GM10248 (cell line): ENCODE results near the gene CPXM2.
"Not testable (repeated sequence)": the region's sequence is repeated elsewhere in the genome, so short reads cannot be mapped to it uniquely, and the experiment has no call there.

Experiments used
- CTCF ChIA-PET: fragments of 300-600 bp; sonication (Branson Sonifier 250); formaldehyde crosslinking; extraction: SDS; loops from one replicate; lab custom pipeline; 2021; ENCODE audit warnings: antibody characterized with exemption; lab: Yijun Ruan, JAX
- POLR2A ChIA-PET: fragments of 350-650 bp; sonication (Branson Sonifier 250); formaldehyde crosslinking; extraction: SDS; loops from one replicate; lab custom pipeline; 2020; ENCODE audit warnings: antibody characterized with exemption; lab: Yijun Ruan, JAX
- DNase-seq: peaks from one replicate; pipeline ENCODE4 v3.0.0; 2012; ENCODE audit errors: extremely low spot score
- TF ChIP-seq, protein P1 (sequence below): IDR thresholded peaks from 2 replicates; pipeline ENCODE4 v1.5.1; 2012; ENCODE audit warnings: mild to moderate bottlenecking, low read depth; ENCODE audit errors: extremely low read depth, missing control alignments, control extremely low read depth

Gene CPXM2

GRCh38 chr10:123741146-123741545 lies 150.5 kb downstream of the CPXM2 start:
- CTCF ChIA-PET, result interaction anchor here (0.8 kb wide), 1 partner anchor 226 kb away, joined by 3 read pairs; no protein-coding TSS in a partner anchor
- POLR2A ChIA-PET, result no interaction called here
- DNase-seq, result no peak
- TF ChIP-seq, protein P1, sequence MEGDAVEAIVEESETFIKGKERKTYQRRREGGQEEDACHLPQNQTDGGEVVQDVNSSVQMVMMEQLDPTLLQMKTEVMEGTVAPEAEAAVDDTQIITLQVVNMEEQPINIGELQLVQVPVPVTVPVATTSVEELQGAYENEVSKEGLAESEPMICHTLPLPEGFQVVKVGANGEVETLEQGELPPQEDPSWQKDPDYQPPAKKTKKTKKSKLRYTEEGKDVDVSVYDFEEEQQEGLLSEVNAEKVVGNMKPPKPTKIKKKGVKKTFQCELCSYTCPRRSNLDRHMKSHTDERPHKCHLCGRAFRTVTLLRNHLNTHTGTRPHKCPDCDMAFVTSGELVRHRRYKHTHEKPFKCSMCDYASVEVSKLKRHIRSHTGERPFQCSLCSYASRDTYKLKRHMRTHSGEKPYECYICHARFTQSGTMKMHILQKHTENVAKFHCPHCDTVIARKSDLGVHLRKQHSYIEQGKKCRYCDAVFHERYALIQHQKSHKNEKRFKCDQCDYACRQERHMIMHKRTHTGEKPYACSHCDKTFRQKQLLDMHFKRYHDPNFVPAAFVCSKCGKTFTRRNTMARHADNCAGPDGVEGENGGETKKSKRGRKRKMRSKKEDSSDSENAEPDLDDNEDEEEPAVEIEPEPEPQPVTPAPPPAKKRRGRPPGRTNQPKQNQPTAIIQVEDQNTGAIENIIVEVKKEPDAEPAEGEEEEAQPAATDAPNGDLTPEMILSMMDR, result no peak

DNA sequence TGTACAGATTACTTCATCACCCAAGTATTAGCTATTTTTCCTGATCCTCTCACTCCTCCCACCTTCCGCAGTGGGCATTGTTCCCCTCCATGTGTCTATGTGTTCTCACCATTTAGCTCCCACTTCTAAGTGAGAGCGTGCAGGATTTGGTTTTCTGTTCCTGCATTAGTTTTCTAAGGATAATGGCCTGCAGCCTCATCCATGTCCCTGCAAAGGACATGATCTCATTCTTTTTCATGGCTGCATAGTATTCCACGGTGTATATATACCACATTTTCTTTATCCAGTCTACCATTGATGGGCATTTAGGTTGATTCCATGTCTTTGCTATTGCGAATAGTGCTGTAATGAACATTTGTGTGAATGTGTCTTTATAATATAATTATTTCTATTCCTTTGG lies 154.7 kb downstream of the CPXM2 start:
- CTCF ChIA-PET, POLR2A ChIA-PET, DNase-seq: not testable (repeated sequence)

GRCh38 chr10:123729523-123729922 lies 162.1 kb downstream of the CPXM2 start:
- CTCF ChIA-PET, result interaction anchor here (1.2 kb wide), 1 partner anchor 13 kb away, joined by 3 read pairs; no protein-coding TSS in a partner anchor
- DNase-seq, result no peak
- TF ChIP-seq, protein P1, result no peak
- POLR2A ChIA-PET, result no interaction called here

DNA sequence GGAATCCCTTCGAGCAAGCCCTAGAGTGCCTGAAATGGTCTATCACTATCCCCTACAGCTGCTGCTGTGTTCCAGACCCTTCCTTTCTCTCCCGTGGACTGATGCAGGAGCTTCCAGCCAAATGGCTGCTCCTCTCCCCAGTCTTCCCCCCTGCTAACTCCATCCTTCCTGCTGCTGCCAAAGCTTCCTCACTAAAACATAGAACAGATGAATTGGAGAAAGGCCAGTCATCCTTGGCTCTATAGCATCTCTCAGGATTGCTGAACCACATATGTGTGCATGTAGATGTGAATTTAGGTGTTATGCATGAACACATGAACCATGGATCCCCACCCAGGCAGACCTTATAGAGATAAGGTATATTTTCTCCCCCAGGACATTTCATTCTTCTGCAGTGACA lies 164.8 kb downstream of the CPXM2 start:
- CTCF ChIA-PET, result no interaction called here
- POLR2A ChIA-PET, result no interaction called here
- no peak for DNase-seq
- TF ChIP-seq, protein P1, result no peak

- CTCF ChIA-PET, result no interaction called here
- DNase-seq, result no peak
- POLR2A ChIA-PET, result no interaction called here
- TF ChIP-seq, protein P1, result no peak
These were observed 165.2 kb downstream of the CPXM2 start for GRCh38 chr10:123726381-123726780.

- TF ChIP-seq, protein P1, result no peak
- ChIA-PET CTCF (no interaction called here), POLR2A (no interaction called here)
- no peak for DNase-seq
These were observed 166.9 kb downstream of the CPXM2 start for GRCh38 chr10:123724747-123725146.

DNA sequence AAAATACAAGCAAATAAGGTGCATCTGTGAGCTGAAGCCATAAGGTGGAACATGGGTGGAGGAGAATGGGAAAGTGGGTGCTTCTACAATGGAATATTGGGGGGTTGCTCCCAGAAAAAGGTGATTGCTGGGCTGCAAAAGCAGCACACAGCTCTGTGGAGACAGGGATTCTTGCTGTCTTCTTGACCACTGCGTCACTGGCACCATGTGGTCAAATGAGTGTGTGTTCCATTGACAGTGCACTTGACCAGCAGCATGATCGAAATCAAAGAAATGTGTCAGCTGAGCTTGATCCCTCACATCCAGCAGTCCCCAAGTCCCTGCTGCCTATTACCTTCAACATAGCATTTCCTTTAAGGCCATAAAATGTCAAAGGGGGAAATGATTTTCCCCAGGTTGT lies 169.3 kb downstream of the CPXM2 start:
- TF ChIP-seq, protein P1, result no peak
- ChIA-PET CTCF (no interaction called here), POLR2A (no interaction called here)
- no peak for DNase-seq
